NCI-H460 (cell line): ENCODE measurements around the gene GIMAP2. TPM values are rescaled to one million over a fixed set of nuclear protein-coding genes. Genes with fewer than 3 reads are reported as not detected.
"Not testable (repeated sequence)": the region's sequence is repeated elsewhere in the genome, so short reads cannot be mapped to it uniquely, and the experiment has no call there.

ENCODE experiments used
- DNase-seq: peaks from one replicate; pipeline ENCODE4 v3.0.0-alpha.2; 2016; ENCODE audit warnings: low read depth; ENCODE audit errors: extremely low read depth
- total RNA-seq: library from RNA; depleted of rRNA; stranded (reverse); fragments of >200 nt; shearing (Covaris generic); gene quantifications from 2 replicates; pipeline ENCODE4 v1.2.3, GENCODE V29; 2014

Gene GIMAP2
- total RNA-seq, 1 experiment from 2014 or later = 3.0 TPM

GRCh38 chr7:150676276-150676675 lies 9.2 kb upstream of the GIMAP2 start:
- not testable (repeated sequence) for DNase-seq

- not testable (repeated sequence) for DNase-seq
Measured at GRCh38 chr7:150676854-150677253, 8.7 kb upstream of the GIMAP2 start.

DNA sequence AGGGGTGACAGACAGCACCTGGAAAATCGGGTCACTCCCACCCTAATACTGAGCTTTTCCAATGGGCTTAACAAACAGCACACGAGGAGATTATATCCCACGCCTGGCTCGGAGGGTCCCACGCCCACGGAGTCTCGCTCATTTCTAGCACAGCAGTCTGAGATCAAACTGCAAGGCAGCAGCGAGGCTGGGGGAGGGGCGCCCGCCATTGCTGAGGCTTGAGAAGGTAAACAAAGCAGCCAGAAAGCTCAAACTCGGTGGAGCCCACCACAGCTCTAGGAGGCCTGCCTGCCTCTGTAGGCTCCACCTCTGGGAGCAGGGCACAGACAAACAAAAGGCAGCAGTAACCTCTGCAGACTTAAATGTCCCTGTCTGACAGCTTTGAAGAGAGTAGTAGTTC lies 6.9 kb upstream of the GIMAP2 start:
- not testable (repeated sequence) for DNase-seq

DNA sequence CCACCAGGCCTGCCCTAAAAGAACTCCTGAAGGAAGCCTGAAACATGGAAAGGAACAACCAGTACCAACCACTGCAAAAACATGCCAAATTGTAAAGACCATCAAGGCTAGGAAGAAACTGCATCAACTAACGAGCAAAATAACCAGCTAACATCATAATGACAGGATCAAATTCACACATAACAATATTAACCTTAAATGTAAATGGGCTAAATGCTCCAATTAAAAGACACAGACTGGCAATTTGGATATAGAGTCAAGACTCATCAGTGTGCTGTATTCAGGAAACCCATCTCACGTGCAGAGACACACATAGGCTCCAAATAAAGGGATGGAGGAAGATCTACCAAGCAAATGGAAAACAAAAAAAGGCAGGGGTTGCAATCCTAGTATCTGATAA lies 5.1 kb upstream of the GIMAP2 start:
- not testable (repeated sequence) for DNase-seq

GRCh38 chr7:150686030-150686631 lies 625 bp downstream of the GIMAP2 start:
- no peak for DNase-seq

- DNase-seq = no peak
Measured at GRCh38 chr7:150688630-150689029, 3.1 kb downstream of the GIMAP2 start.

DNA sequence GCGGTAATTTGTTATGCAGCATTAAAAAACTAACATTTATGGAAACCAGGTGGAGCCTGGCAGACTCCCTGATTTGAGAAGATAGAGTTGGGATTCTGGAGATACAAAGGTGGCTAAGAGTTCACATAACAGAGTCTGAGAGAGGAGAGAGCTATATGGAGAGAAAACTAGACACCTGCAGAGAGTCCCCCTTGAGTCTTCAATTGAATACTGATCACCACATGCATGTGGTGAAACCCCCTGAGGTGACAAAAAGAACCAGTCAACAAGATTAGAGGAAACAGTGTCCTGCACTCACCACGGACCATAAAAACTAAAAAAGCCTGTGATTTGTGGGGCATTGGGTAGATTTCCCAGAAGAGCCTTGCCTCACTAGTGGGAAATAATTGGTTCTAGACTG lies 10.1 kb downstream of the GIMAP2 start:
- DNase-seq = no peak

DNA sequence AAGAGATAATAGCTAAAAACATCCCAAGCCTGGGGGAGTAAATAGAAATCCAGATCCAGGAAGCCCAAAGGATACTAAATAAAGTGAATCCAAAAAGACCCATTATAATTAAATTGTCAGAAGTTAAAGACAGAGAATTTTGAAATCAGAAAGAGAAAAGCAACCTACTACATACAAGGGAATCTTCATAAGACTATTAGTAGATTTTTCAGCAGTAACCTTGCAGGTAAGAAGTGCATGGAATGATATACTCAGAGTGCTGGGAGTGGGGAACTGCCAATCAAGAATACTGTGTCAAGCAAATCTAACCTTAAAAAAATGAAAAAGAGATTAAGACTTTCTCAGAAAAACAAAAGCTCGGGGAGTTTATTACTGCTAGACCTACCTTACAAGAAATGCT lies 17.7 kb downstream of the GIMAP2 start:
- no peak for DNase-seq

GRCh38 chr7:150715293-150715692 lies 29.8 kb downstream of the GIMAP2 start:
- no peak for DNase-seq

- no peak for DNase-seq
Measured at GRCh38 chr7:150715738-150716137, 30.2 kb downstream of the GIMAP2 start.

GRCh38 chr7:150716368-150716767 lies 30.9 kb downstream of the GIMAP2 start, which contains the start of gene GIMAP1:
Gene GIMAP1 (plus strand): TSS chr7:150716613. CDS start chr7:150719048, 2,435 bp downstream.
- no peak for DNase-seq

DNA sequence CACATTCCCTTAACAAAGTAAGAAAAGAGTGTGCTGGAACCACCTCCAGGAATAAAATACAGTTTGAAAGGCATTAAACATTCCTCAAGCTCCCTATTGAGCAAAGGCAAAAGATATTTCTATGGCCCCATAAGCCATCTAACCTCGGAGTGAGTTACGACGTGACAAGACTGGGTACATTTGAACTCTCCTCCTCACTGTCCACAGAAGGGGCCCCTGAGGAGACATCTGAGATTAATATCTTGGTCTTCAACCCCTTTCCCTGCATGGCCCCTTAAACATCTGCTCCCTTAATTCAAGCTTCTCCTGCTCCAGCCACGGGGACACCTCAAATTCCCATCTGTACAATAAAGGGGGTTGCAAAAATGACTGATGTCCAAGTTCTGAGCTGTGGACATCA lies 31.4 kb downstream of the GIMAP2 start:
- DNase-seq = no peak

- no peak for DNase-seq
Measured at GRCh38 chr7:150717814-150718420, 32.4 kb downstream of the GIMAP2 start.

DNA sequence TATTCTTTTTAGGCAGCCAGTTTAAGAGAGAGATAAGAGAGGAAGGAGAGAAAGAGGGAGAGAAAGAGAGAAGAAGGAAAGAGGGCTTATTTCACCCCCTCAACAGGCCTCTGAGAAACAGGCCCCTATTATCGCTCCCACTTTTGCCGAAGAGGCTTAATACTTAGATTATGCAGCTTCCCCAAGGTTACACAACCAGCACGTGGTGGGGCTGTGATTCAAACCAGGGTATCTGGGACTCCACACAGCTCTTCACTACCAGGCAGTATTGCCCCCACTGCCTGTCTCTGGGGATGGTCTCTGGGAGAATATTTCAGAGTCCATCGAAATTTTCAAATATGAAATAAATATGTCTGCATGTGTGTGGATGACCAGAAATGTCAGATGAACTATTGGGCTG lies 33.9 kb downstream of the GIMAP2 start:
- DNase-seq = no peak

GRCh38 chr7:150719960-150720891 lies 34.7 kb downstream of the GIMAP2 start:
- no peak for DNase-seq

- DNase-seq = no peak
Measured at GRCh38 chr7:150721970-150722373, 36.5 kb downstream of the GIMAP2 start.

DNA sequence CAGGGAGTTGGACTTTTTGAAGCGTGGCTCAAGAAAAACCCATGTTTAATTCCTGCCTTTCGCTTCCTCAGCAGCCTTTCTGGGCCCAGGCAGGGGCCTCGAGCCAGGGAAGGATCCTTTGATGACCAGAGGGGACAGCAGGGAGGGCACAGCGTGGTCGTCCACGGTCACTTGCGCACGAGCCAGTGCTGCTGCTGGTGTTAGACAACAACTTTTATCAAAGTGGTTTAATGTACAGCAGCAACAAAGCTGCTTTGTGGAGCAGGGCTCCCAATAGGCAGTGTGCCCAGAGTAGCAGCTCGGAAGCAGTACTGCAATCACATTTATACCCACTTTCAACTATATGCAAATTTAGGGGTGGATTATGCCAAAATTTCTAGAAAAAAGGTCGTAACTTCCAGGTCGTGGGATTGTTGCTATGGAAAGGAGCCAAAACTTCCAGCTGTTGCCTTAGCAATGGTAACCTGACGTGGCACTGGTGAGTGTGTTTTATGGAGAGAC lies 37.0 kb downstream of the GIMAP2 start:
- no peak for DNase-seq

- DNase-seq = no peak
Measured at GRCh38 chr7:150723467-150723866, 38.0 kb downstream of the GIMAP2 start.

DNA sequence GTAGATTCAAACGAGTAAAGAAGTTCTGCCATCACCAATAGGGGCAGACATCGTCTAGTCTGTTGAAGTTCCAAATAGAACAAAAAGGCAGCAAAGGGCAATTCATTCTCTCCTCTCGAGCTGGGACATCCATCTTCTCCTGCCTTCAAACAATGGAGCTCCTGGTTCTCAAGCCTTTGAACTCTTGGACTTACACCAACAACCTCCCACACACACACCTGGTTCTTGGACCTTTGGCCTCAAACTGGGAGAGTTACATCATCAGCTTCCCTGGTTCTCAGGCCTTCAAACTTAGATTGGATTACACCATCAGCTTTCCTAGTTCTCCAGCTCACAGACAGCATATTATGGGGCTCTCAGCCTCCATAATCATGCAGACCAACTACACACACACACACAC lies 41.9 kb downstream of the GIMAP2 start:
- no peak for DNase-seq

- no peak for DNase-seq
Measured at GRCh38 chr7:150728011-150728410, 42.5 kb downstream of the GIMAP2 start.

DNA sequence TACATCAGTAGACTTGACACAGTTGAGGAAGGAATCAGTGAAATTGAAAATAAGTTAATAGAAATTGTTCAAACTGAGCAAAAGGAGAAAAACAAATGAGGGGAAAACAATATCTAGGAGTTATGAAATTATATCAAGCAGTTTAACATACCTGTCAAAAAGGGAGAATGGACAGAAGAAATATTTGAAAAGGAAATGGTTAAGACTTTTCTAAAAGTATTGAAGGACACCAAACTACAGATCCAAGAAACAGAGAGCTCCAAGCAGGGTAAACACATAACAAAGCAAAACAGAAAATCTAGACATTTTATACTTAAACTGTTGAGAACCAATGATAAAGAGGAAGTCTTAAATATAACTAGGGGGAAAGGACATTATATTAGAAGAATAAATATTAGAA lies 43.1 kb downstream of the GIMAP2 start:
- no peak for DNase-seq
